ENCODE data around the gene COQ3. TPM values are rescaled to one million over a fixed set of nuclear protein-coding genes. Genes with fewer than 3 reads are reported as not detected.

COQ3 gene
- total and polyA plus RNA-seq, 12 donors: 22.4 to 41.5 (median 33.4) TPM

GRCh38 chr6:99362678-99363268 is 31.2 kb downstream of the COQ3 start:
- no peaks in the 10 kb centered on the region for H3K9me3 ChIP-seq
- TF ChIP-seq CTCF (IDR thresholded peaks at IDR 0.05): no peak
- intact Hi-C loops (cut with DNase I): no loop called here
- DNase-seq (no peak), ATAC-seq (no peak)
- no peak overlapping the region for H3K4me3 ChIP-seq
- H3K4me1 ChIP-seq: no peaks in the 10 kb centered on the region
- H3K27me3 ChIP-seq: peaks cover 0 to 16% (median 4%) of the 10 kb centered on the region in 7 donors
- H3K27ac ChIP-seq: no peak overlapping the region
- no peaks in the 10 kb centered on the region for H3K36me3 ChIP-seq
- WGBS, 2 donors: 94% methylated on average over 1 of the region's 1 CpG

- 76 to 77% methylated on average over 1 of the region's 1 CpG for WGBS, 2 donors
- DNase-seq (no peak), ATAC-seq (no peak)
- H3K27me3 ChIP-seq: peaks cover 0 to 21% (median 4%) of the 10 kb centered on the region in 7 donors
- no peaks in the 10 kb centered on the region for H3K4me1 ChIP-seq
- H3K9me3 ChIP-seq: no peaks in the 10 kb centered on the region
- no peak overlapping the region for H3K27ac ChIP-seq
- H3K36me3 ChIP-seq: no peaks in the 10 kb centered on the region
- no peak overlapping the region for H3K4me3 ChIP-seq
- no peak for TF ChIP-seq CTCF (IDR thresholded peaks at IDR 0.05)
- intact Hi-C loops (cut with DNase I): no loop called here
Measured at GRCh38 chr6:99359800-99360199, 34.2 kb downstream of the COQ3 start.

GRCh38 chr6:99356641-99357040 is 37.4 kb downstream of the COQ3 start:
- H3K4me3 ChIP-seq: no peak overlapping the region
- no peak overlapping the region for H3K27ac ChIP-seq
- H3K27me3 ChIP-seq: peaks cover 0 to 50% (median 19%) of the 10 kb centered on the region in 7 donors
- no peak for TF ChIP-seq CTCF (IDR thresholded peaks at IDR 0.05)
- ATAC-seq: no peak
- no peaks in the 10 kb centered on the region for H3K36me3 ChIP-seq
- no peaks in the 10 kb centered on the region for H3K4me1 ChIP-seq
- WGBS, 2 donors: 57 to 79% methylated on average over 1 of the region's 1 CpG
- intact Hi-C loops (cut with DNase I): no loop called here
- DNase-seq: no peak
- H3K9me3 ChIP-seq: no peaks in the 10 kb centered on the region

- no peaks in the 10 kb centered on the region for H3K36me3 ChIP-seq
- intact Hi-C loops (cut with DNase I): no loop called here
- no peak for TF ChIP-seq CTCF (IDR thresholded peaks at IDR 0.05)
- no peak for DNase-seq
- no peaks in the 10 kb centered on the region for H3K9me3 ChIP-seq
- 70 to 78% methylated on average over 4 of the region's 4 CpGs for WGBS, 2 donors
- no peak for ATAC-seq
- H3K27ac ChIP-seq: no peak overlapping the region
- no peak overlapping the region for H3K4me3 ChIP-seq
- peaks cover 0 to 3% (median 2%) of the 10 kb centered on the region in 9 donors for H3K4me1 ChIP-seq
- H3K27me3 ChIP-seq: peaks cover 0 to 67% (median 33%) of the 10 kb centered on the region in 7 donors
Measured at GRCh38 chr6:99354983-99355382, 39.0 kb downstream of the COQ3 start.
